ENCODE results near the gene CRIP1. TPM values are rescaled to one million over a fixed set of nuclear protein-coding genes. Genes with fewer than 3 reads are reported as not detected.

The CRIP1 gene
- total RNA-seq, 1 experiment from 2014 or later: 140 TPM

GRCh38 chr14:105455766-105456660 is 30.7 kb upstream of the CRIP1 start:
- no peak overlapping the region for H3K4me3 ChIP-seq (ENCODE audit: low read length)
- H3K79me2 ChIP-seq (ENCODE audit: low read length): no peaks in the 10 kb centered on the region

GRCh38 chr14:105456736-105457617 is 29.7 kb upstream of the CRIP1 start:
- no peak overlapping the region for H3K27ac ChIP-seq (ENCODE audit: low read length)
- no peak overlapping the region for H3K9ac ChIP-seq (ENCODE audit: low read length)
- H2AFZ ChIP-seq (ENCODE audit: low read length): no peak overlapping the region
- no peaks in the 10 kb centered on the region for H3K9me2 ChIP-seq (replicated peaks; ENCODE audit: insufficient read depth, low read length)
- H3K36me3 ChIP-seq (ENCODE audit: insufficient read depth, low read length): peaks cover 25% of the 10 kb centered on the region; the same call in 1 of the 2 replicates
- H3K4me3 ChIP-seq (ENCODE audit: low read length): no peak overlapping the region
- no peaks in the 10 kb centered on the region for H3K4me1 ChIP-seq (ENCODE audit: low read length)
- H3K4me2 ChIP-seq (ENCODE audit: low read depth, low read length, poor library complexity, severe bottlenecking): no peak overlapping the region
- no peaks in the 10 kb centered on the region for H3K79me2 ChIP-seq (ENCODE audit: low read length)
- no peaks in the 10 kb centered on the region for H3K9me3 ChIP-seq (ENCODE audit: low read length)
- no peak for DNase-seq
- no peaks in the 10 kb centered on the region for H3K27me3 ChIP-seq (ENCODE audit: low read length)
- H4K20me1 ChIP-seq (ENCODE audit: insufficient read depth, low read depth, low read length): peaks cover 24% of the 10 kb centered on the region

More at GRCh38 chr14:105455766-105456660, 30.7 kb upstream of the CRIP1 start:
- Histone ChIP-seq H3K36me3 (ENCODE audit: insufficient read depth, low read length) (peaks cover 24% of the 10 kb centered on the region), H3K27ac (ENCODE audit: low read length) (no peak overlapping the region), H2AFZ (ENCODE audit: low read length) (no peak overlapping the region), H3K9me3 (ENCODE audit: low read length) (no peaks in the 10 kb centered on the region), H4K20me1 (ENCODE audit: insufficient read depth, low read depth, low read length) (peaks cover 22% of the 10 kb centered on the region), H3K4me1 (ENCODE audit: low read length) (no peaks in the 10 kb centered on the region), H3K4me2 (ENCODE audit: low read depth, low read length, poor library complexity, severe bottlenecking) (no peak overlapping the region), H3K9ac (ENCODE audit: low read length) (no peak overlapping the region), H3K27me3 (ENCODE audit: low read length) (no peaks in the 10 kb centered on the region), H3K9me2 (replicated peaks; ENCODE audit: insufficient read depth, low read length) (no peaks in the 10 kb centered on the region)
- no peak for DNase-seq

- no peak overlapping the region for H2AFZ ChIP-seq (ENCODE audit: low read length)
- H3K27me3 ChIP-seq (ENCODE audit: low read length): no peaks in the 10 kb centered on the region
- H3K79me2 ChIP-seq (ENCODE audit: low read length): no peaks in the 10 kb centered on the region
- no peak overlapping the region for H3K9ac ChIP-seq (ENCODE audit: low read length)
- DNase-seq: no peak
- no peak overlapping the region for H3K4me3 ChIP-seq (ENCODE audit: low read length)
- H3K4me2 ChIP-seq (ENCODE audit: low read depth, low read length, poor library complexity, severe bottlenecking): no peak overlapping the region
- H3K36me3 ChIP-seq (ENCODE audit: insufficient read depth, low read length): peaks cover 16% of the 10 kb centered on the region; the same call in 1 of the 2 replicates
- no peaks in the 10 kb centered on the region for H3K4me1 ChIP-seq (ENCODE audit: low read length)
- H3K9me2 ChIP-seq (replicated peaks; ENCODE audit: insufficient read depth, low read length): no peaks in the 10 kb centered on the region
- no peak overlapping the region for H3K27ac ChIP-seq (ENCODE audit: low read length)
- H4K20me1 ChIP-seq (ENCODE audit: insufficient read depth, low read depth, low read length): peaks cover 19% of the 10 kb centered on the region; the same call in 1 of the 2 replicates
- H3K9me3 ChIP-seq (ENCODE audit: low read length): no peaks in the 10 kb centered on the region
Observed at GRCh38 chr14:105458010-105458409, 28.7 kb upstream of the CRIP1 start.

GRCh38 chr14:105458571-105458970 is 28.1 kb upstream of the CRIP1 start:
- H4K20me1 ChIP-seq (ENCODE audit: insufficient read depth, low read depth, low read length): peaks cover 19% of the 10 kb centered on the region; the same call in 1 of the 2 replicates
- no peak for DNase-seq
- no peaks in the 10 kb centered on the region for H3K9me3 ChIP-seq (ENCODE audit: low read length)
- H3K79me2 ChIP-seq (ENCODE audit: low read length): no peaks in the 10 kb centered on the region
- no peak overlapping the region for H3K4me3 ChIP-seq (ENCODE audit: low read length)
- H3K27ac ChIP-seq (ENCODE audit: low read length): no peak overlapping the region
- H3K27me3 ChIP-seq (ENCODE audit: low read length): no peaks in the 10 kb centered on the region
- H3K4me1 ChIP-seq (ENCODE audit: low read length): no peaks in the 10 kb centered on the region
- peaks cover 18% of the 10 kb centered on the region for H3K36me3 ChIP-seq (ENCODE audit: insufficient read depth, low read length)
- H2AFZ ChIP-seq (ENCODE audit: low read length): no peak overlapping the region
- H3K9me2 ChIP-seq (replicated peaks; ENCODE audit: insufficient read depth, low read length): no peaks in the 10 kb centered on the region
- H3K4me2 ChIP-seq (ENCODE audit: low read depth, low read length, poor library complexity, severe bottlenecking): no peak overlapping the region
- H3K9ac ChIP-seq (ENCODE audit: low read length): no peak overlapping the region

GRCh38 chr14:105460116-105460515 is 26.6 kb upstream of the CRIP1 start:
- Histone ChIP-seq H3K4me3 (ENCODE audit: low read length) (no peak overlapping the region), H4K20me1 (ENCODE audit: insufficient read depth, low read depth, low read length) (peaks cover 19% of the 10 kb centered on the region; the same call in 1 of the 2 replicates), H3K9ac (ENCODE audit: low read length) (no peak overlapping the region), H3K9me2 (replicated peaks; ENCODE audit: insufficient read depth, low read length) (no peaks in the 10 kb centered on the region), H3K36me3 (ENCODE audit: insufficient read depth, low read length) (peaks cover 18% of the 10 kb centered on the region), H3K4me2 (ENCODE audit: low read depth, low read length, poor library complexity, severe bottlenecking) (no peak overlapping the region), H2AFZ (ENCODE audit: low read length) (no peak overlapping the region), H3K9me3 (ENCODE audit: low read length) (no peaks in the 10 kb centered on the region), H3K27me3 (ENCODE audit: low read length) (no peaks in the 10 kb centered on the region), H3K27ac (ENCODE audit: low read length) (no peak overlapping the region), H3K4me1 (ENCODE audit: low read length) (no peaks in the 10 kb centered on the region), H3K79me2 (ENCODE audit: low read length) (no peaks in the 10 kb centered on the region)
- DNase-seq: no peak

- no peaks in the 10 kb centered on the region for H3K9me2 ChIP-seq (replicated peaks; ENCODE audit: insufficient read depth, low read length)
- no peaks in the 10 kb centered on the region for H3K9me3 ChIP-seq (ENCODE audit: low read length)
- H3K36me3 ChIP-seq (ENCODE audit: insufficient read depth, low read length): peaks cover 18% of the 10 kb centered on the region
- no peak for DNase-seq
- no peaks in the 10 kb centered on the region for H3K79me2 ChIP-seq (ENCODE audit: low read length)
- no peaks in the 10 kb centered on the region for H3K27me3 ChIP-seq (ENCODE audit: low read length)
- peaks cover 18% of the 10 kb centered on the region; the same call in 1 of the 2 replicates for H4K20me1 ChIP-seq (ENCODE audit: insufficient read depth, low read depth, low read length)
- no peak overlapping the region for H3K27ac ChIP-seq (ENCODE audit: low read length)
- no peak overlapping the region for H3K9ac ChIP-seq (ENCODE audit: low read length)
- H3K4me3 ChIP-seq (ENCODE audit: low read length): no peak overlapping the region
- H2AFZ ChIP-seq (ENCODE audit: low read length): no peak overlapping the region
- no peak overlapping the region for H3K4me2 ChIP-seq (ENCODE audit: low read depth, low read length, poor library complexity, severe bottlenecking)
- no peaks in the 10 kb centered on the region for H3K4me1 ChIP-seq (ENCODE audit: low read length)
Observed at GRCh38 chr14:105460616-105461015, 26.1 kb upstream of the CRIP1 start.

GRCh38 chr14:105461903-105462302 is 24.8 kb upstream of the CRIP1 start:
- Histone ChIP-seq H3K36me3 (ENCODE audit: insufficient read depth, low read length) (peaks cover 17% of the 10 kb centered on the region), H3K4me1 (ENCODE audit: low read length) (no peaks in the 10 kb centered on the region)

GRCh38 chr14:105464501-105464900 is 22.2 kb upstream of the CRIP1 start:
- H3K36me3 ChIP-seq (ENCODE audit: insufficient read depth, low read length): peaks cover 13% of the 10 kb centered on the region; the same call in 1 of the 2 replicates
- DNase-seq: no peak
- no peak overlapping the region for H3K4me3 ChIP-seq (ENCODE audit: low read length)
- H3K79me2 ChIP-seq (ENCODE audit: low read length): no peaks in the 10 kb centered on the region
- H3K4me1 ChIP-seq (ENCODE audit: low read length): peaks cover 22% of the 10 kb centered on the region
- no peaks in the 10 kb centered on the region for H3K9me2 ChIP-seq (replicated peaks; ENCODE audit: insufficient read depth, low read length)
- H3K27ac ChIP-seq (ENCODE audit: low read length): no peak overlapping the region
- no peak overlapping the region for H3K9ac ChIP-seq (ENCODE audit: low read length)
- H4K20me1 ChIP-seq (ENCODE audit: insufficient read depth, low read depth, low read length): peaks cover 9% of the 10 kb centered on the region; the same call in 1 of the 2 replicates
- no peak overlapping the region for H3K4me2 ChIP-seq (ENCODE audit: low read depth, low read length, poor library complexity, severe bottlenecking)
- H3K9me3 ChIP-seq (ENCODE audit: low read length): no peaks in the 10 kb centered on the region
- no peaks in the 10 kb centered on the region for H3K27me3 ChIP-seq (ENCODE audit: low read length)
- no peak overlapping the region for H2AFZ ChIP-seq (ENCODE audit: low read length)

More at GRCh38 chr14:105461903-105462302, 24.8 kb upstream of the CRIP1 start:
- no peaks in the 10 kb centered on the region for H3K9me3 ChIP-seq (ENCODE audit: low read length)
- no peaks in the 10 kb centered on the region for H3K27me3 ChIP-seq (ENCODE audit: low read length)
- no peak overlapping the region for H3K27ac ChIP-seq (ENCODE audit: low read length)
- DNase-seq: no peak
- no peak overlapping the region for H3K4me2 ChIP-seq (ENCODE audit: low read depth, low read length, poor library complexity, severe bottlenecking)
- H3K9ac ChIP-seq (ENCODE audit: low read length): no peak overlapping the region
- peaks cover 9% of the 10 kb centered on the region; the same call in 1 of the 2 replicates for H4K20me1 ChIP-seq (ENCODE audit: insufficient read depth, low read depth, low read length)
- no peak overlapping the region for H2AFZ ChIP-seq (ENCODE audit: low read length)
- no peaks in the 10 kb centered on the region for H3K9me2 ChIP-seq (replicated peaks; ENCODE audit: insufficient read depth, low read length)
- H3K79me2 ChIP-seq (ENCODE audit: low read length): no peaks in the 10 kb centered on the region
- H3K4me3 ChIP-seq (ENCODE audit: low read length): no peak overlapping the region

All from Karpas-422 (cell line).